ENCODE results near the gene KMT2C. TPM values are rescaled to one million over a fixed set of nuclear protein-coding genes. Genes with fewer than 3 reads are reported as not detected.
"Not testable (repeated sequence)": the region's sequence is repeated elsewhere in the genome, so short reads cannot be mapped to it uniquely, and the experiment has no call there.

Gene KMT2C
- total RNA-seq, 1 donor from 2014 or later, result 68.4 TPM

DNA sequence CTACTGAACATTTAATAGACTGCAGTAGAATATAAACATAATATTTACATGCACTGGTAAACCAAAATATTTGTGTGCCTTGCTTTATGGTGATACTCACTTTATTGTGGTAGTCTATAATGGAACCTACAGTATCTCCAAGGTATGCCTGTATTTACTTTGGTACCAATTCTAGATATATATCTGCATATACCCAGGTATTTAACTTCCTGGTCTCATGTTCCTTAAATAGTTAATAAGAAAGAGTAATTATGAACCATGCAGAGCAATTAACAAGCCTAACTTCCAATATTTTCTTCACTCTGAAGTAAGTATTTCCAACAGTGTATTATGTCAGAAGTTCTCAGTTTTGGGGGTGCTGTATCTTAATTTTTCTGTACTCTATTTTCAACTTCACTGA is 57.3 kb downstream of the KMT2C start:
- H3K27me3 Mint-ChIP-seq; H3K27ac Mint-ChIP-seq; H3K9me3 Mint-ChIP-seq; H3K4me1 Mint-ChIP-seq; DNase-seq; H3K36me3 Mint-ChIP-seq (ENCODE audit: low read depth); H3K4me3 Mint-ChIP-seq: not testable (repeated sequence)
- intact Hi-C loops (cut with micrococcal nuclease), result loop anchor here (10.0 kb wide), 1 partner anchor 46 kb away; no protein-coding TSS in a partner anchor

DNA sequence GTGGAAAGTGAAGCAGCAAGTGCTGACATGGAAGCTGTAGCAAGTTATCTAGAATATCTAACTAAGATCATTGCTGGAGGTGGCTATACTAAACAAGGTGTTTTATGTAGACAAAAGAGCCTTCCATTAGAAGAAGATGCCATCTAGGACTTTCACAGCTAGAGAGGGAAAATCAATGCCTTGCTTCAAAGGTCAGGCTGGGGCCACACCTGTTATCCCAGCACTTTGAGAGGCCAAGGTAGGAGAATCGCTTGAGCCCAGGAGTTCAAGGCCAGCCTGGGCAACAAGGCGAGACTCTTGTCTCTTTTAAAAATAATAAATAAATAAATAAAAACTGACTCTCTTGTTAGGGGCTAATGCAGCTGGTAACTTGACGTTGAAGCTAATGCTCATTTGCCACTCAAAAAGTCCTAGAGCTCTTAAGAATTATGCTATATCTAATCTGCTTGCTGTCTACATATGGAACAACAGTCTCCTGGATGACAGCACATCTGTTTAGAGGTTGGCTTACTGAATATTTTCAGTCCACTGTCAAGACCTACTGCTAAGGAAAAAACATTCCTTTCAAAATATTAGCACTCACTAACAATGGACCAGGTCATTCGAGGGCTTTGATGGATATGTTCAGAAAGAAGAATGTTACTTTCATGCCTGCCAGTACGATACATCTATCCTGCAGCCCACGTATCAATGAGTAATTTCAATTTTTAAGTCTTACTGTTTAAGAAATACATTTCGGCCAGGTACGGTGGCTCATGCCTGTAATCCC is 58.9 kb downstream of the KMT2C start:
- intact Hi-C loops (cut with micrococcal nuclease), result loop anchor here (10.0 kb wide), 1 partner anchor 48 kb away; no protein-coding TSS in a partner anchor
- not testable (repeated sequence) for H3K4me3 Mint-ChIP-seq; H3K9me3 Mint-ChIP-seq; H3K4me1 Mint-ChIP-seq; H3K27ac Mint-ChIP-seq; DNase-seq; H3K27me3 Mint-ChIP-seq; H3K36me3 Mint-ChIP-seq (ENCODE audit: low read depth)

GRCh38 chr7:152370297-152370696 is 65.5 kb downstream of the KMT2C start:
- peaks cover 10% of the 10 kb centered on the region for H3K4me1 Mint-ChIP-seq
- H3K4me3 Mint-ChIP-seq, result no peak overlapping the region
- H3K27me3 Mint-ChIP-seq, result no peaks in the 10 kb centered on the region
- DNase-seq, result no peak
- peaks cover 18% of the 10 kb centered on the region for H3K36me3 Mint-ChIP-seq (ENCODE audit: low read depth)
- H3K27ac Mint-ChIP-seq, result no peak overlapping the region
- peaks cover 7% of the 10 kb centered on the region for H3K9me3 Mint-ChIP-seq
- intact Hi-C loops (cut with micrococcal nuclease), result loop anchor here (10.0 kb wide), 1 partner anchor 55 kb away; no protein-coding TSS in a partner anchor

DNA sequence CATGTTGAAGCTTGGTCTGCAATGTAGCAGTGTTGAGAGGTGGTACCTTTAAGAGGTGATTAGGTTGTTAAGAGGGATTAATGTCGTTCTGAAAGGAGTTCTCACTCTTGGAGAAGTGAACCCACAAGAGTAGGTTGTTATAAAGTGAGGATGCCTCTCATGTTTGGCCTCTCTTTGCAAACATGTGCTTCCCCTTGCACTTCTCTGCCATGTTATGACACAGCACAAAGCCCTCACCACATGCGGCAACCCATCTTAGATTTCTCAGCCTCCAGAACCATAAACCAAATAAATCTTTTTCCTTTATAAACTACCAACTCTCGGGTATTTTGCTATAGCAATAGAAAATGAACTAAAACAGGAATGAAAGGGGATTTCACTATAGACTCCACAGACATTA is 66.3 kb downstream of the KMT2C start:
- peaks cover 18% of the 10 kb centered on the region for H3K36me3 Mint-ChIP-seq (ENCODE audit: low read depth)
- H3K4me1 Mint-ChIP-seq, result peaks cover 10% of the 10 kb centered on the region
- H3K27ac Mint-ChIP-seq, result no peak overlapping the region
- no peaks in the 10 kb centered on the region for H3K27me3 Mint-ChIP-seq
- DNase-seq, result no peak
- intact Hi-C loops (cut with micrococcal nuclease), result no loop called here
- H3K9me3 Mint-ChIP-seq, result peaks cover 7% of the 10 kb centered on the region
- H3K4me3 Mint-ChIP-seq, result no peak overlapping the region

DNA sequence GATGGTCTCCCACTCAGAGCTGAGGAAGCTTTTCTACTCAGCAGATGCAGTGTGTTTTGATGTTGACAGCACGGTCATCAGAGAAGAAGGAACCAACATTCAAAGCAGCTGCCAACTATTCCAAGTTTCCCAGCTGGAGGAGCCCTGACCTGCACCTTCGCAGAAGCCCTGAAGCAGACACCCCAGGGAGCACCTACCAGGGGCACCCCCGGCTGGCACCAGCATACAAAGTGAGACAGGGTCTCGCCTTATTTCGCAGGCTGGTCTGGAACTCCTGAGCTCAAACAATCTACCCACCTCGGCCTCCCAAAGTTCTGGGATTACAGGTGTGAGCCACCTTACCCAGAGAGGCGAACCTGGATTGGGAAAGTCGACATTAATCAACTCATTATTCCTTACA is 68.6 kb downstream of the KMT2C start:
- Mint-ChIP-seq H3K4me1 (peaks cover 20% of the 10 kb centered on the region), H3K27me3 (no peaks in the 10 kb centered on the region), H3K4me3 (no peak overlapping the region), H3K36me3 (ENCODE audit: low read depth) (peaks cover 13% of the 10 kb centered on the region), H3K9me3 (peaks cover 7% of the 10 kb centered on the region), H3K27ac (no peak overlapping the region)
- intact Hi-C loops (cut with micrococcal nuclease), result no loop called here
- no peak for DNase-seq

DNA sequence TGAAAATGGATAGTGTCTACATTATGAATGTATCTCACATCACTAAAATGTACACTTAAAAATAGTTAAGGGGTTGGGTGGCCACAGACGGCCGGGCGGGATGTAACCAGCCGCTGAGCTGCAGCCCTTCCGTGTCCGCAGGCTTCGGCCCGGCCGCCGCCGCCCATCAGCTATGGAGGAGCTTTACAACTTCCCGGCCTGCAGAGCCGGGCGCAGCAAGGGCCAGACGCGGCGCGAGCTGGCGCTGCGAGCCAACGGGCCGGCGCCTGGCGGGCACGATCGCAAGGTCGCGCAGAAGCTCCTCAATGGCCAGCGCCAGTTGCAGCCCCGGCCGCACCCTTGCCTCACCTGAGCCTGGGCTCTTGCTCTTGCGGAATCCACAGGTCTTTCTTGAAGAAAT is 69.1 kb downstream of the KMT2C start:
- intact Hi-C loops (cut with micrococcal nuclease), result no loop called here
- H3K4me3 Mint-ChIP-seq, result no peak overlapping the region
- DNase-seq, result no peak
- peaks cover 22% of the 10 kb centered on the region for H3K4me1 Mint-ChIP-seq
- no peak overlapping the region for H3K27ac Mint-ChIP-seq
- peaks cover 7% of the 10 kb centered on the region for H3K9me3 Mint-ChIP-seq
- H3K36me3 Mint-ChIP-seq (ENCODE audit: low read depth), result peaks cover 10% of the 10 kb centered on the region
- H3K27me3 Mint-ChIP-seq, result no peaks in the 10 kb centered on the region

DNA sequence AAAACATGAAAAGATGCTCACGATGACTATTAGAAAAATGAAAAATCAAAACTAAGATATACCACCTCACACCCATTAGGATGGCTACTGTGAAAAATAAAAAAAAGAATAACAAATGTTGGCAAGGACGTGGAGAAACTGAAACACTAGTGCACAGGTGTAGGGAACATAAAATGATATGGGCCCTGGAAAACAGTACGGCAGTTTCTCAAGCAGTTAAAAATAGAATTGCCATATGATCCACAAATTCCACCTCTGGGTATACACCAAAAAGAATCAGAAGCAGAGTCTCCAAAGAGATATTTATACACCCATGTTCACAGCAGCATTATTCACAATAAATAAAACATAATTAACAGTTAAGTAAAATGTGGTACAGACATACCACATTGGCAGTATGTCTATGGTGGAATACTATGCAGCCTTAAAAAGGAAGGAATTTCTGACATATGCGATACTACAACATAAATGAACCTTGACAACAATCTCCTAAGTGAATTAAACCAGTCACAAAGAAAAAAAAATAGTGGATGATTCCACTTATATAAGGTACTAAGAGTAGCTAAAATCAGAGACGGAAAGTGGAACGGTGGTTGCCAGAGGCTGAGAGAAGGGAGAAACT is 69.7 kb downstream of the KMT2C start:
- no peak for DNase-seq
- Mint-ChIP-seq H3K36me3 (ENCODE audit: low read depth) (peaks cover 8% of the 10 kb centered on the region), H3K4me3 (no peak overlapping the region), H3K27me3 (no peaks in the 10 kb centered on the region), H3K4me1 (peaks cover 19% of the 10 kb centered on the region), H3K27ac (no peak overlapping the region), H3K9me3 (peaks cover 4% of the 10 kb centered on the region)
- intact Hi-C loops (cut with micrococcal nuclease), result no loop called here

DNA sequence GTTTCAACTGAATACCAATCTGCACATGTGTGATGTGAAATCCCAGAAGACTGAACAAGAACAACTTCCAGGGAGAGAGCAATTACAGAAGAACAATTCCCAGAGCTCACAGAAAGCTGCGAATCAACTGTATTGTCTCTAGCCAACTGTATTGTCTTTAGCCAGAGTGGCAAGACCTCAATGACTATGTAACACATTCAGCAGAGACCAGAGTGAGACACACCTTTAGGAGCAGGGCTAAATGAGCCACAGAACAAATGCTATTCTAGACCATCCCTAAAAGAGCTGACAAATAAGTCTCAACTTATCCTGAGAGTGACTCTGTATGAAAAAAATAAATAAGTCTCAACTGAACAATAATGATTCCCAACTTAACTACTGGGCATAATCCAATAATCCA is 72.0 kb downstream of the KMT2C start:
- intact Hi-C loops (cut with micrococcal nuclease), result no loop called here
- Mint-ChIP-seq H3K27me3 (no peaks in the 10 kb centered on the region), H3K36me3 (ENCODE audit: low read depth) (peaks cover 8% of the 10 kb centered on the region), H3K4me1 (peaks cover 15% of the 10 kb centered on the region), H3K4me3 (no peak overlapping the region), H3K27ac (no peak overlapping the region), H3K9me3 (peaks cover 4% of the 10 kb centered on the region)
- no peak for DNase-seq

GRCh38 chr7:152362128-152362926 is 73.5 kb downstream of the KMT2C start:
- Mint-ChIP-seq H3K27me3 (no peaks in the 10 kb centered on the region), H3K9me3 (peaks cover 4% of the 10 kb centered on the region), H3K36me3 (ENCODE audit: low read depth) (peaks cover 8% of the 10 kb centered on the region), H3K4me1 (peaks cover 13% of the 10 kb centered on the region), H3K27ac (no peak overlapping the region), H3K4me3 (no peak overlapping the region)
- no peak for DNase-seq
- intact Hi-C loops (cut with micrococcal nuclease), result no loop called here

DNA sequence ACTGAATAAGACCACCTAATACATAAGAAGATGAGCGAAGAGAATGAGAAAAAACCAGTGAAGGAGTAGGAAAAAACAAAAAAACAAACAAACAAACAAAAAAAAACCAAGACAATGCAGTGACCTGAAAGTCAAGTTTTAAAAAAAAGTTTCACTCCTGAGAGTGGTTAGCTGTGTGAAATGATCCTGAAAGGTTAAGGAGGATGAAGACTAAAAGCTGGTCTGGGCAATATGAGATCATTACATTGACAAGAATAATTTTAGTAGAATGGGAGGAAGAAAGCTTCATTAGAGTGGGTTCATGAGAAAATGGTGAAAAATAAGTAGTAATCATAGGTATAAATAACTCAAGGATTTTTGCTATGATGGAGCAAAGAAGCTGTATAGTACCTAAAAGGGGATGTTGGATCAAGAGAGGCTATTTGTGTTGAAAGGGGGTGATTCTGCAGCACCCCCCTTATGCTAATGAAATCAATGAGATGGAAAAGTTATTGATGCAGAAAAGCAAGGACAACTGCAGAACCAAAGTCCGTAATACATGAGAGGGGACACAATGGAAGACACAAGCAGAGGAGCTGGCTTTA is 80.2 kb downstream of the KMT2C start:
- Mint-ChIP-seq H3K27me3 (no peaks in the 10 kb centered on the region), H3K4me3 (no peak overlapping the region), H3K27ac (no peak overlapping the region), H3K4me1 (peaks cover 11% of the 10 kb centered on the region), H3K9me3 (peaks cover 9% of the 10 kb centered on the region), H3K36me3 (ENCODE audit: low read depth) (peaks cover 42% of the 10 kb centered on the region)
- intact Hi-C loops (cut with micrococcal nuclease), result no loop called here
- DNase-seq, result no peak

- Mint-ChIP-seq H3K4me1 (peaks cover 11% of the 10 kb centered on the region), H3K4me3 (no peak overlapping the region), H3K36me3 (ENCODE audit: low read depth) (peaks cover 49% of the 10 kb centered on the region), H3K27ac (no peak overlapping the region), H3K9me3 (peaks cover 9% of the 10 kb centered on the region), H3K27me3 (no peaks in the 10 kb centered on the region)
- intact Hi-C loops (cut with micrococcal nuclease), result no loop called here
- DNase-seq, result no peak
Observed at GRCh38 chr7:152354061-152354460, 81.7 kb downstream of the KMT2C start.

- H3K4me3 Mint-ChIP-seq; H3K27me3 Mint-ChIP-seq; intact Hi-C loops (cut with micrococcal nuclease); DNase-seq; H3K9me3 Mint-ChIP-seq; H3K27ac Mint-ChIP-seq: not testable (repeated sequence)
- peaks cover 56% of the 10 kb centered on the region for H3K36me3 Mint-ChIP-seq (ENCODE audit: low read depth)
- H3K4me1 Mint-ChIP-seq, result peaks cover 11% of the 10 kb centered on the region
Observed at GRCh38 chr7:152353281-152353680, 82.5 kb downstream of the KMT2C start.

DNA sequence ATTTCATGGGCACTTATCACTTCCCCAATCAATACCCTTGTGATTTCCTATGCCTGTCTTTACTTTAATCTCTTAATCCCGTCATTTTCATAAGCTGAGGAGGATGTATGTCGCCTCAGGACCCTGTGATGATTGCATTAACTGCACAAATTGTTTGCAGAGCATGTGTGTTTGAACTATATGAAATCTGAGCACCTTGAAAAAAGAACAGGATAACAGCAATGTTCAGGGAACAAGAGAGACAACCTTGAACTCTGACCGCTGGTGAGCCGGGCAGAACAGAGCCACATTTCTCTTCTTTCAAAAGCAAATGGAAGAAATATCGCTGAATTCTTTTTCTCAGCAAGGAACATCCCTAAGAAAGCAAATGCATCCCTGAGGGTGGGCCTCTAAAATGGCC is 84.1 kb downstream of the KMT2C start:
- peaks cover 11% of the 10 kb centered on the region for H3K4me1 Mint-ChIP-seq
- DNase-seq; H3K27ac Mint-ChIP-seq; H3K9me3 Mint-ChIP-seq; H3K27me3 Mint-ChIP-seq; H3K4me3 Mint-ChIP-seq; intact Hi-C loops (cut with micrococcal nuclease): not testable (repeated sequence)
- peaks cover 66% of the 10 kb centered on the region for H3K36me3 Mint-ChIP-seq (ENCODE audit: low read depth)

- Mint-ChIP-seq H3K27ac (no peak overlapping the region), H3K36me3 (ENCODE audit: low read depth) (peaks cover 67% of the 10 kb centered on the region), H3K9me3 (peaks cover 9% of the 10 kb centered on the region), H3K27me3 (no peaks in the 10 kb centered on the region), H3K4me1 (peaks cover 11% of the 10 kb centered on the region), H3K4me3 (no peak overlapping the region)
- peak; percentile 53 for DNase-seq
- intact Hi-C loops (cut with micrococcal nuclease), result no loop called here
Observed at GRCh38 chr7:152351168-152351567, 84.6 kb downstream of the KMT2C start.

Measured in activated CD4-positive, alpha-beta T cell treated with anti-CD3 and anti-CD28 coated beads, Interleukin-2, amount 10 ng/mL, durations not matched to agents 24 days and 14 days (primary cell).